Endothelial cell of umbilical vein (primary cell): ENCODE measurements around the gene TNFAIP8L1.

Experiments used
- CTCF ChIP-seq, 2 donors: IDR thresholded peaks; 1 replicate in 1 of 2; 2 replicates in 1 of 2; pipeline ENCODE4 v1.5.1; 2011; ENCODE audit warnings: low read length in 2 of 2, mild to moderate bottlenecking in 2 of 2, moderate library complexity in 2 of 2, control low read depth in 1 of 2, inconsistent platforms in 1 of 2, low read depth in 1 of 2; ENCODE audit not compliant: insufficient read depth in 1 of 2; ENCODE audit errors: extremely low read depth in 1 of 2
- EZH2 ChIP-seq: IDR thresholded peaks from 2 replicates; pipeline ENCODE4 v1.6.1; 2012; ENCODE audit warnings: borderline replicate concordance, low read depth, mild to moderate bottlenecking, moderate library complexity, low read length, inconsistent platforms; ENCODE audit not compliant: severe bottlenecking
- MAX ChIP-seq: IDR thresholded peaks from 2 replicates; pipeline ENCODE4 v1.6.1; 2011; ENCODE audit not compliant: insufficient read depth, insufficient read length
- POLR2A ChIP-seq: IDR thresholded peaks from 2 replicates; pipeline ENCODE4 v1.6.1; 2012; ENCODE audit warnings: low read depth, mild to moderate bottlenecking, control low read depth, low read length
- POLR2AphosphoS5 ChIP-seq: IDR thresholded peaks from 2 replicates; pipeline ENCODE4 v1.6.1; 2012; ENCODE audit warnings: low read depth, mild to moderate bottlenecking, control low read depth, low read length, moderate library complexity; ENCODE audit not compliant: insufficient read depth

GRCh38 chr19:4691373-4691772, 52.1 kb downstream of the TNFAIP8L1 start:
- TF ChIP-seq CTCF (IDR thresholded peaks at IDR 0.05; ENCODE audit: extremely low read depth in 1 of 2, insufficient read depth in 1 of 2, low read depth in 1 of 2, low read length in 2 of 2): no peak
- TF ChIP-seq EZH2: no peak
- no peak for TF ChIP-seq POLR2AphosphoS5
- no peak for TF ChIP-seq MAX
- TF ChIP-seq POLR2A: no peak
